Thyroid gland (tissue), 4 donors: ENCODE results near the gene HMOX1. TPM values are rescaled to one million over a fixed set of nuclear protein-coding genes. Genes with fewer than 3 reads are reported as not detected.

Experiments used
- DNase-seq, 2 donors: peaks; one replicate each; pipeline ENCODE4 v3.0.0-alpha.2; 2019
- H3K27ac ChIP-seq, 3 donors: fragments of 200-600 bp; sonication (generic); 1 replicate in 2 of 3; 2 replicates in 1 of 3; pipeline ENCODE4 v1.5.1; 2016 to 2019; ENCODE audit warnings: mild to moderate bottlenecking in 1 of 3, moderate library complexity in 1 of 3
- H3K27me3 ChIP-seq: fragments of 200-600 bp; sonication (generic); one replicate; pipeline ENCODE4 v1.5.1; 2019
- H3K36me3 ChIP-seq, 2 donors: fragments of 200-600 bp; sonication (generic); one replicate each; pipeline ENCODE4 v1.5.1; 2016 to 2019
- H3K4me1 ChIP-seq, 2 donors: fragments of 200-600 bp; sonication (generic); one replicate each; pipeline ENCODE4 v1.5.1; 2017 to 2019
- H3K4me3 ChIP-seq, 3 donors: fragments of 200-600 bp; sonication (generic); replicated peaks in 1 of 3; 1 replicate in 2 of 3; 2 replicates in 1 of 3; pipeline ENCODE4 v1.5.1; 2016; ENCODE audit warnings: mild to moderate bottlenecking in 1 of 3
- H3K9me3 ChIP-seq: fragments of 200-600 bp; sonication (generic); one replicate; pipeline ENCODE4 v1.5.1; 2017
- POLR2A ChIP-seq, 2 donors: fragments of 450-650 bp; IDR thresholded peaks; one replicate each; pipeline ENCODE4 v1.6.1; 2017; ENCODE audit warnings: antibody characterized with exemption in 2 of 2, mild to moderate bottlenecking in 2 of 2, moderate library complexity in 1 of 2
- WGBS, 2 donors: methylation state at CpG; one replicate each; pipeline ENCODE4 v1.1.5; 2017; 5-methylcytosine and 5-hydroxymethylcytosine counted together
- intact Hi-C: fragments of 100-400 bp; cut with DNase I; formaldehyde crosslinking; loops from one replicate; pipeline ENCODE4 v1.15.1; 2023
- total RNA-seq, 4 donors: library from RNA; depleted of rRNA; stranded (reverse); fragments of >200 nt; gene quantifications; one replicate each; pipeline ENCODE4 v1.2.3, GENCODE V29; 2016
- TF ChIP-seq, protein P1 (sequence below), 6 experiments: fragments of 200-600 bp in 3 of 6; fragments of 450-650 bp in 3 of 6; sonication (generic) in 3 of 6; IDR thresholded peaks; one replicate each; pipeline ENCODE4 v1.5.1; 2016 to 2019; ENCODE audit warnings: antibody characterized with exemption in 6 of 6, mild to moderate bottlenecking in 2 of 6, inconsistent platforms in 1 of 6, moderate library complexity in 1 of 6

HMOX1 gene
- total RNA-seq, 4 donors from 2014 or later = 5.2 to 13.0 (median 6.9) TPM

DNA sequence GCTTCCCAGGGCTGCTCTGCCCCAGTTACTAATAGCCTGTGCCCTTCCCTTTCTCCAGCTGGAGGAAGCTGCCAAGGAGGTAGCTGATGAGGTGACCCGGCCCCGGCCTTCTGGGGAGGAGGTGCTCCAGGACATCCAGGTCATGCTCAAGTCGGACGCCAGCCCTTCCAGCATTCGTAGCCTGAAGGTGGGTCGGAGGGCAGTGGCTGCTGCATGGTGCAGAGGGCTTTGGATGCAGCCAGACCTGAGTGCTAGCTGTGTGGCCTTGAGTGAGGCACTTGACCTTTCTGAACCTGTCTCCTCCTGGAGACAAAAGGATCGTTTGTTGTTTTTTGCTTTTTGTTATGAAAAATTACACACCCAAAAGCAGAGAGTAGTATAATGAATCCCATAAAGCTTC, 22.5 kb downstream of the HMOX1 start:
- H3K4me3 ChIP-seq = no peak overlapping the region
- 70 to 73% methylated on average over 7 of the region's 7 CpGs for WGBS, 2 donors
- H3K9me3 ChIP-seq = no peaks in the 10 kb centered on the region
- H3K27me3 ChIP-seq = no peaks in the 10 kb centered on the region
- H3K4me1 ChIP-seq = peaks cover 10 to 13% of the 10 kb centered on the region in 2 donors
- no peak for DNase-seq
- intact Hi-C loops = no loop called here
- TF ChIP-seq, protein P1, sequence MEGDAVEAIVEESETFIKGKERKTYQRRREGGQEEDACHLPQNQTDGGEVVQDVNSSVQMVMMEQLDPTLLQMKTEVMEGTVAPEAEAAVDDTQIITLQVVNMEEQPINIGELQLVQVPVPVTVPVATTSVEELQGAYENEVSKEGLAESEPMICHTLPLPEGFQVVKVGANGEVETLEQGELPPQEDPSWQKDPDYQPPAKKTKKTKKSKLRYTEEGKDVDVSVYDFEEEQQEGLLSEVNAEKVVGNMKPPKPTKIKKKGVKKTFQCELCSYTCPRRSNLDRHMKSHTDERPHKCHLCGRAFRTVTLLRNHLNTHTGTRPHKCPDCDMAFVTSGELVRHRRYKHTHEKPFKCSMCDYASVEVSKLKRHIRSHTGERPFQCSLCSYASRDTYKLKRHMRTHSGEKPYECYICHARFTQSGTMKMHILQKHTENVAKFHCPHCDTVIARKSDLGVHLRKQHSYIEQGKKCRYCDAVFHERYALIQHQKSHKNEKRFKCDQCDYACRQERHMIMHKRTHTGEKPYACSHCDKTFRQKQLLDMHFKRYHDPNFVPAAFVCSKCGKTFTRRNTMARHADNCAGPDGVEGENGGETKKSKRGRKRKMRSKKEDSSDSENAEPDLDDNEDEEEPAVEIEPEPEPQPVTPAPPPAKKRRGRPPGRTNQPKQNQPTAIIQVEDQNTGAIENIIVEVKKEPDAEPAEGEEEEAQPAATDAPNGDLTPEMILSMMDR (IDR thresholded peaks at IDR 0.05) = no peak
- TF ChIP-seq POLR2A (IDR thresholded peaks at IDR 0.05) = no peak
- peaks cover 15 to 19% of the 10 kb centered on the region in 2 donors for H3K36me3 ChIP-seq
- H3K27ac ChIP-seq = no peak overlapping the region

DNA sequence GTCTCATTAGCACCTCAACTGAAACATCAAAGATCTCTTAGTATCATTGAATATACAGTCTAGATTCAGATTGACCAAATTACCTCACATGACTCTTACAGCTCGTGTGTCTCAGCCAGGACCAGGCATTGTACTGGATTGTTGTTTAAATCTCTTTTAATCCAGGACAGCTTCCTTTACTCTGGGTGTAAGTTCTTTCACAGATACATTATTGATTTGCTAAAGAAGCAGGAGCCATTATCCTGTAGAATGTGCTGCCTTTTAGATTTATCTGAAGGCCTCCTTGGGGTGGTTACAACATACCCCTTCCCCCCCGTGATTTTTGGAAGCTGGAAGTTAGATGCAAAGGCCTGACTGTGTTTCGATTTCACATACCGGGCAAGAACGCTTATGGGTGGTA, 23.3 kb downstream of the HMOX1 start:
- H3K27me3 ChIP-seq = no peaks in the 10 kb centered on the region
- no peak overlapping the region for H3K27ac ChIP-seq
- WGBS, 2 donors = 89 to 90% methylated on average over 5 of the region's 5 CpGs
- DNase-seq = no peak
- H3K4me3 ChIP-seq = no peak overlapping the region
- no peaks in the 10 kb centered on the region for H3K9me3 ChIP-seq
- H3K36me3 ChIP-seq = peaks cover 20 to 26% of the 10 kb centered on the region in 2 donors
- H3K4me1 ChIP-seq = peaks cover 10 to 11% of the 10 kb centered on the region in 2 donors
- intact Hi-C loops = no loop called here
- TF ChIP-seq, protein P1 (IDR thresholded peaks at IDR 0.05) = no peak
- TF ChIP-seq POLR2A (IDR thresholded peaks at IDR 0.05) = no peak

DNA sequence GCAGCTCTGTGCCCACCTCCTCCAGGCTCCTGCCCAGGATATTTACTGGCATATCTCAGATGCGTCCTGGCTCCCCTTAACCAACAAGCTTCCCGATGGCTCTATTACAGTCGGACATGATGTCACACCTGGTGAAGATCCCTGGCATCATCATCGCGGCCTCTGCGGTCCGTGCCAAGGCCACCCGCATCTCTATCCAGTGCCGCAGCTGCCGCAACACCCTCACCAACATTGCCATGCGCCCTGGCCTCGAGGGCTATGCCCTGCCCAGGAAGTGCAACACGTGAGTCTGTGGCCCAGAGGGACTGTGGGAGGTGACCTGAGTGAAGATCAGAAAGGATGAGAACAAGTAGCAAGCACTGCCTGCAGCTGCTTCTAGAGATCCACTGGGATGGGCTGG, 25.5 kb downstream of the HMOX1 start:
- Histone ChIP-seq H3K27ac (no peak overlapping the region), H3K36me3 (peaks cover 26 to 31% of the 10 kb centered on the region in 2 donors), H3K4me3 (no peak overlapping the region), H3K27me3 (no peaks in the 10 kb centered on the region), H3K4me1 (no peaks in the 10 kb centered on the region), H3K9me3 (no peaks in the 10 kb centered on the region)
- TF ChIP-seq POLR2A (IDR thresholded peaks at IDR 0.05) = no peak
- TF ChIP-seq, protein P1 (IDR thresholded peaks at IDR 0.05) = no peak
- 93 to 98% methylated on average over 10 to 13 of the region's 13 CpGs for WGBS, 2 donors
- no peak for DNase-seq
- intact Hi-C loops = no loop called here

DNA sequence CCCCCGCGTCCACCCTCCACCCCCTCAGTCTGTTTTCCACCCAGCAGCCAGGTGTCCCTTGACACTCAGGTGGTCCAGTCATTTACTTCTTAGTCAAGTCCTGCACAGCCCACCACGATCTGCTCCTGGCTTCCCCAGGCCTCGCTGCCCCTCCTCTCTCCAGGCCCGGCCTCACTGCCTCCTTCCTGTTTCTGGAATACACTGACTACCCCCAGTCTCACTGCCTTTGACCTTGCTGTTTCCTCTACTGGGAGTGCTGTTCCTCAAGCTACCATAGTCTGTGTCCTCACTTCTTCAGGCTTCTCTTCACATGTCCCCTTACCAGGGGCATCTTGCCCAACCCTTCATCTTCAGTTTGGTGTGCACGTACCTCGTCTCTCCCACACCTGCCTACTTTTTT, 26.5 kb downstream of the HMOX1 start:
- no peaks in the 10 kb centered on the region for H3K9me3 ChIP-seq
- 78 to 90% methylated on average over 7 of the region's 7 CpGs for WGBS, 2 donors
- intact Hi-C loops = no loop called here
- H3K36me3 ChIP-seq = peaks cover 26 to 31% of the 10 kb centered on the region in 2 donors
- no peak overlapping the region for H3K4me3 ChIP-seq
- H3K27ac ChIP-seq = no peak overlapping the region
- H3K4me1 ChIP-seq = no peaks in the 10 kb centered on the region
- H3K27me3 ChIP-seq = no peaks in the 10 kb centered on the region
- no peak for DNase-seq
- TF ChIP-seq POLR2A (IDR thresholded peaks at IDR 0.05) = no peak
- TF ChIP-seq, protein P1 (IDR thresholded peaks at IDR 0.05) = no peak

DNA sequence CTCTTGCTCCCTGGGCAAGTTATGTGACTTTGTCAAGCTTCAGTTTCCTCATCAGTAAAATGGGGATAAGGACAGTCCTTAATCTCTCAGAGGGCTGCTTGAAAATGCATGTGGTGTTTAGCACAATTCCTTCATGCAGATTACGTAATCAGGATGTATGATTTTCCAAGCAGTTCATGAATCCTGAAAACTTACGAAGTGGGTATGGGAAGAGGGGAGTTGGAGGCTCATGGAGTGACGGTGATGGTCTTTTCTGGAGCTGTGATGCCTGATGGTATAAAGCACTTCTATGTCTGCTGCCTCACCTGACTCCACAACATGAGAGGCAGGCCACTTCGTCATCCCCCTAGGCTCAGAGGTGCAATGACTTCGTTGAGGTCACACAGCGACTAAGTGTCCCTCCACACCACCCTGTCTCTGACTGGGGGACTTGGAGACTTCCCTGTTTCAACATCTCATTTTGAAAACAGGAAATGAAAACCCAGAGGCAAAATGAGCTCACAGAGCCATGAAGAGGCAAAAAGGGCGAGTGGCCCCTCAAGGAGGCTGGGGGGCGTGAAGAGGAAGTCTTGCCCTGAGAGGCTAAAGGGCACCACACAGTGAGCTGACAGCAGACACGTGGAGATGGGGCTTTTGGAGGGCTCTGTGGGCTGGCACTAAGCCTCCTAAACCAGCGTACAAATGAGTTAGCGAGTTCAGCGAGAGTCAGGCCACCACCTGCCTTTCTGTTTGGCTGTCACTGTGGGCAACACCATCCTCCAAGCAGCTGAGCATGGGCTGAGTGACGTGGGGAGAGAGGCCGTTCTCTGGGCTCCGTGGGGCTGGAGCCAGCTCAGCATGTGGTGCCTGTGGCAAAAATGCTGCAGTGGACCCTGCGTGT, 29.1 kb downstream of the HMOX1 start:
- no peak for DNase-seq
- no peaks in the 10 kb centered on the region for H3K9me3 ChIP-seq
- no peak overlapping the region for H3K4me3 ChIP-seq
- WGBS, 2 donors = 84% methylated on average over 16 of the region's 16 CpGs
- H3K27ac ChIP-seq = no peak overlapping the region
- no peaks in the 10 kb centered on the region for H3K4me1 ChIP-seq
- H3K27me3 ChIP-seq = no peaks in the 10 kb centered on the region
- TF ChIP-seq POLR2A (IDR thresholded peaks at IDR 0.05) = no peak
- TF ChIP-seq, protein P1 (IDR thresholded peaks at IDR 0.05) = no peak
- intact Hi-C loops = no loop called here
- H3K36me3 ChIP-seq = peaks cover 31 to 39% of the 10 kb centered on the region in 2 donors
